Large intestine (tissue), 3 donors: ENCODE data around the gene NHEJ1. TPM values are rescaled to one million over a fixed set of nuclear protein-coding genes. Genes with fewer than 3 reads are reported as not detected.

Experiments used
- DNase-seq, 2 donors: peaks; one replicate each; pipeline versions ENCODE4 v3.0.0 to v3.0.0-alpha.2; 2013
- H3K27ac ChIP-seq: one replicate; pipeline ENCODE4 v1.5.1; 2013; ENCODE audit warnings: low read length
- H3K27me3 ChIP-seq: 2 replicates; pipeline ENCODE4 v1.6.1; 2013; ENCODE audit warnings: low read length; ENCODE audit not compliant: control insufficient read depth, insufficient read depth
- H3K36me3 ChIP-seq: 2 replicates; pipeline ENCODE4 v1.6.1; 2013; ENCODE audit warnings: low read length; ENCODE audit not compliant: control insufficient read depth, insufficient read depth
- H3K4me1 ChIP-seq: one replicate; pipeline ENCODE4 v1.6.1; 2013; ENCODE audit warnings: low read length; ENCODE audit not compliant: control insufficient read depth, insufficient read depth
- H3K4me3 ChIP-seq: one replicate; pipeline ENCODE4 v1.5.1; 2013; ENCODE audit warnings: low read length
- H3K9me3 ChIP-seq: one replicate; pipeline ENCODE4 v1.6.1; 2013; ENCODE audit warnings: mild to moderate bottlenecking, low read depth, low read length, moderate library complexity; ENCODE audit not compliant: control insufficient read depth
- whole genome bisulfite sequencing: methylation state at CpG from one replicate; pipeline ENCODE4 v1.1.5; 2013; ENCODE audit warnings: low lambda C conversion rate; ENCODE audit not compliant: insufficient coverage; 5-methylcytosine and 5-hydroxymethylcytosine counted together
- polyA plus RNA-seq: library from polyadenylated mRNA; unstranded; fragments of 120-200 nt; gene quantifications from one replicate; pipeline ENCODE4 v1.2.1, GENCODE V29; 2013

The NHEJ1 gene
- polyA plus RNA-seq, 1 donor: 33.9 TPM

DNA sequence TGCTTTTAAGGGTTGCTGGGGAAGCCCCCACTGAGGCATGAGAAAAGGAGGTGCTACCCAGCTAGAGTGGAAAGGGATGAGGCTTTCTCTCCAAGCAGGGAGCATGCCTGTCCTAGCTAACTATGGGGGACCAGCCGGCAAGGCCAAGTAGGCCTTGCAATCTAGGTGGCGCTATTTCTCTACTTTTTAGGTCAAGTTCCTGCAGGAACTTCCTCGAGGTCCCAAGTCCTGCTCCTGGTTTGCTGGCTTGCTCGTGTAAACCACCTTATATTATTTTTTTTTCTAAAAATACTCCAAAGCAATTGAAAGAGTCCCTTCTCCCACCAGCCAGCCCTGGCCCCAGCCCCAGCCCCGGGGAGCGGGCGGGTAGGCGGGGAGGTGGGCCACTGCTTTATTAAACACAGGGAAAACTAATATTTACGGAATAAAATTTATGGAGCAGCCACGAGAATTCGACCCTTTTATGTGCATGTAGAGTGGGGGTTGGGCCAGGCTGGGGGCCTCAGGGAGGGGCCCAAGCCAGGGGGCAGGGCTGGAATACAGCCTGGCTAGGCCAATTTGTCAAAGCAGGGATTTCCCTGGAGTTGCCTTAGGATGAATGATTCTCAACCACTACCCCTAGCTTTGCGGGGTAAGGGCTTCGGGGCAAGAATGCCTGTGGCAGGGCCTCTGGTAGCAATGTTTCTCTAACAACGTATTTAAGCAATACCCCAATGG lies 87.0 kb downstream of the NHEJ1 start:
- H3K4me3 ChIP-seq: no peak overlapping the region
- peaks cover 30% of the 10 kb centered on the region for H3K36me3 ChIP-seq
- peaks cover 59% of the 10 kb centered on the region for H3K4me1 ChIP-seq
- H3K27me3 ChIP-seq: no peaks in the 10 kb centered on the region
- no peaks in the 10 kb centered on the region for H3K9me3 ChIP-seq
- peak overlapping the region; percentile 79 for H3K27ac ChIP-seq
- peak; percentile 90 to 91 for DNase-seq
- WGBS: no CpG with 5 or more reads among the region's 14 CpGs

DNA sequence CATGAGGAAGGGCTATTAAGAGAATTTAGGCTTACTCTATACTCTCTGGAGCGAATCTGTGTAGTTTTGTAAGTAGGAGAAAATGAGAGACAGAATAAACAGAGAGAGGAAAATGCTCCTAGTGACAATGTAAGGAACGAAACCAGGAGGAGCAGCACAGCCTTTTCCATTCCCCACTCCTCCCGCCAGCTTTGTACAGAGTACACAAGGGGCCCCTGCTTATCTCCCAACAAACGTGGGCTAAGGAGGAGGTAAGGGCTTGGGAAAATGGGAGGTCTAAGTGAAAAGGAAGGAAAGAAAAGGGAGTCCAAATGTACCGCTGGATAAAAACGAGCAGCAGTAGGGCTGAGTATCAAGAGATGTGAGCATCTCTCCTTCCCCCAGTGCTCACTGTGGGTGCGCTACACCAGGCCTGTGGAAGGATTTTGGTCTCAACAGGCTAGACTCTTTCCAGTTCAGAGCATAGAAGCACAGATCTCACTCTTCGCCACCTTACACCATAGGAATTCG lies 87.8 kb downstream of the NHEJ1 start:
- Histone ChIP-seq H3K27ac (peak overlapping the region; percentile 79), H3K27me3 (no peaks in the 10 kb centered on the region), H3K4me3 (no peak overlapping the region), H3K9me3 (no peaks in the 10 kb centered on the region), H3K36me3 (peaks cover 28% of the 10 kb centered on the region), H3K4me1 (peaks cover 51% of the 10 kb centered on the region)
- WGBS: no CpG with 5 or more reads among the region's 9 CpGs
- DNase-seq: peak in 1 of 2 donors; percentile 70

DNA sequence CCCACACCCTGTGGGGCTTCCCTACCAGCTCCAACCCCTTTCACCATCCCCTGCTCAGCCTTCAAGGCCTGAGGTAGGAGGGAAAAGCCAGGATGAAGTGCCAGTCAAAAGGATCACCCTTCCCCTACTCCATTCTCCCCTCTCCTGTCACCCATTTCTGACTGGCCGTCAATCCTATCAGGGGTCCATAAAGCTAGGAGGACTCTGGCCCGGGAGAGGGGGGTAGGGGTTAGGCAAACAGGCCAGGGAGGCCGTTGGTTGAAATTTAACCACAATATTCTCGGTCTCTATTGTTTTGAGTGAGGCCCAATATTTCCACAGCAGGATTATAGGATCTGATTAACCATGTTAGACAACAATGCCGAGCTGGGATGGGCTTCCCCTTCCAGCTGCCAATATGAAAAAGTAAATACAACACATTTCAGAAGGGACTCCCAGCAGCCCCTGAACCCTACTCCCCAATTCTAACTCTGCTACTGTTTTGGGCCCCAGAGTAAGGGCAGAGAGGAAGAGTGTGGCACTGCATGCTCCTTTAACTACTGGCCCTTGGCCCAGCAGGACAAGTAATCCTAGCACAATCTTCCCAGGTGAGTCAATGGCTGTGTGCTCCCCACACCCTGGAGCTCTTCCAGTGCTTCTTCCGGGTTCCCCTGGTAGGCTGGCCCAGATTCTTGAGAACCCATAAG lies 89.3 kb downstream of the NHEJ1 start:
- Histone ChIP-seq H3K9me3 (no peaks in the 10 kb centered on the region), H3K27me3 (no peaks in the 10 kb centered on the region), H3K36me3 (peaks cover 13% of the 10 kb centered on the region), H3K27ac (peak overlapping the region; percentile 79), H3K4me1 (peaks cover 51% of the 10 kb centered on the region), H3K4me3 (no peak overlapping the region)
- no CpG with 5 or more reads among the region's 6 CpGs for WGBS
- DNase-seq: peak; percentile 69 to 91

DNA sequence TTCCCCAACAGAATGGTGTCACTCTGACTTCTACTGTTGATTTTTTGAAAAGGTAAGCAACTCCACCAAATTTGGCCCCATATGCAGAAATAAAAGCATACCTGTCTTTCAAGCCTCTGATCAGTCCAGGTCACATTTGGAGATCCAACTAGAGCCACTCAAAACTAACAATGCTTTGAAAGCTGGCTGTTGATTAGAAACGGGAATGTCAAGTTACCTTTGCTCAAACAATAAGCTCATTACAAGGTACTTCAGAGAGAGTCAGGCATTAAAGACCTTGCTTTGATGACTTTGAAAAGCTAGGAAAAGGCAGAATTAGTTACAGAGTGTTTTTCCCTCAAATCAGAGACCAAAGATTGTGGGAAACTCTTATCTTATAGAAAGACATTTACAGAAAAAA lies 95.1 kb downstream of the NHEJ1 start:
- DNase-seq: peak in 1 of 2 donors; percentile 24
- Histone ChIP-seq H3K27me3 (peaks cover 19% of the 10 kb centered on the region), H3K9me3 (no peaks in the 10 kb centered on the region), H3K4me1 (peaks cover 27% of the 10 kb centered on the region), H3K36me3 (no peaks in the 10 kb centered on the region), H3K4me3 (no peak overlapping the region), H3K27ac (no peak overlapping the region)
- WGBS: 29% methylated on average over 1 of the region's 1 CpG

DNA sequence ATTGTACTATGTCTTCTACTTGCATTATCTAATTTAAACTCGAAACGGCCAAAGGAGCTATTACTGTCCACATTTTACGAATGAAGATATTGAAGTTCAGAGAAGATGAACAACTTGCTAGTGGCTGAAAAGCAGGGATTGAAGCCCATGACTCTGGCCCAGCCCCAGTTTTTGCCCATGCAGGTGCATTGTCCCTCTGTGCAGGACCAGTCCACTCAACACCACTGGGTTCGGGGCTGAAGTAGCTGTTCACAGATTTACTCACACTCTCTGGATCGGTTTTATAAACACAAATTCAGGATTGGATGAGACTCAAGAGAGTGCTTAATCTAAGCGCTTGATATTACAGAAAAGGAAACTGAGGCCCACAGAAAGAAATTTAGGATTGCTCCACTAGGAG lies 98.5 kb downstream of the NHEJ1 start:
- Histone ChIP-seq H3K36me3 (peaks cover 9% of the 10 kb centered on the region), H3K9me3 (peaks cover 5% of the 10 kb centered on the region)

DNA sequence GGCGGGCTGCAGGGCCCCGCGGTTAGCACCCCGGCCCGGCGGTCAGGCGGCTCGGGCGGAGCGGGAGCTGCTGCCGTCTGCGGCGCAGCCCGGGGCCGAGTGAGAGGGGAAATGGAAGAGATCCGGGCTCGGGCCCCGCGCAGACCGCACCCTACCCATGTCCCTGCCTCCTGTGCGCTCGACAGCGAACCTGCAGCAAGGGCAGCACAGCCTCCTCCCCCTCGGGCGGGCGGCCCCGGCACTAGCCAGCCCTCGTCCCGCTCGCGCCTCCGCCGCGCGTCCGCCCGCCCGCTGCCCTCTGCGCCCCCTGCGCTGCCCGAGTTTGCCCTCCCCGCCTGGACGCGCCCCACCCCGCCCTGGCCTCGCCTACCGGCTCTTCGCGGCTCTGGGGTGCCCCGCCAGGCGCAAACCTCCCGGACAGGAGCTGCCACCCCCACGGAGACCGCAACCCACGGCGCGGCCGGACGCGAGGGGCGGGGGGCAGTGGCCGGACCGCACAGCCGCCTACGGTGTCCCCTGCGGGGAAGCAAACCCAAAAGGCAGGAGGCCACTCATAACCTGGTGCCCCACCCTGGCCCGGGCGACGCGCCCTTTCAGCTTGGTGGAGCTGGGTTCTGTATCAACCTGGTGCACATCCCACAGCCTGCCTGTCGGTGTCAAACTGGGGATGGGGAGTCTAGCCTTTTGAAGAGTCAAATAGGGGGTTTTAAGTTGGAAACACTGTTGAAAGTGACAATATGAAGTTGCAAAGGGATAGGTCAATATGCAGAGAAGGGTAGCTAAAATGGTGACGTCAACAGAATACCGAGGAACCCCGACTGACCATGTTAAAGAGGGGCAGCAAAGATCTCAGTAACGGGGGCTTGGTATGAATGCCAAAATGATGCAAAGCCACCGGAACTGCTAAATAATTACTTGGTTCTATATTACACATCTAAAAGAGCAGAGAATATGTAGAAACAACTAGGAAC lies 99.5 kb downstream of the NHEJ1 start, which contains the start of gene IHH:
TSS of gene IHH (minus strand) at position 101 of the 971 bp plus-strand sequence. CDS start 454 bp downstream, outside the sequence.
- H3K9me3 ChIP-seq: peaks cover 5% of the 10 kb centered on the region
- DNase-seq: peak; percentile 82 to 92
- H3K27ac ChIP-seq: peak within 1 kb of the TSS; percentile 84
- peaks cover 52% of the 10 kb centered on the region for H3K27me3 ChIP-seq
- H3K36me3 ChIP-seq: peaks cover 19% of the 10 kb centered on the region
- peaks cover 25% of the 10 kb centered on the region for H3K4me1 ChIP-seq
- no CpG with 5 or more reads among the region's 76 CpGs for WGBS
- peak within 1 kb of the TSS; percentile 69 for H3K4me3 ChIP-seq

More for the DNA sequence above, 98.5 kb downstream of the NHEJ1 start:
- no peak overlapping the region for H3K27ac ChIP-seq
- peaks cover 48% of the 10 kb centered on the region for H3K27me3 ChIP-seq
- WGBS: 100% methylated on average over 1 of the region's 6 CpGs
- peaks cover 18% of the 10 kb centered on the region for H3K4me1 ChIP-seq
- DNase-seq: no peak
- no peak overlapping the region for H3K4me3 ChIP-seq

DNA sequence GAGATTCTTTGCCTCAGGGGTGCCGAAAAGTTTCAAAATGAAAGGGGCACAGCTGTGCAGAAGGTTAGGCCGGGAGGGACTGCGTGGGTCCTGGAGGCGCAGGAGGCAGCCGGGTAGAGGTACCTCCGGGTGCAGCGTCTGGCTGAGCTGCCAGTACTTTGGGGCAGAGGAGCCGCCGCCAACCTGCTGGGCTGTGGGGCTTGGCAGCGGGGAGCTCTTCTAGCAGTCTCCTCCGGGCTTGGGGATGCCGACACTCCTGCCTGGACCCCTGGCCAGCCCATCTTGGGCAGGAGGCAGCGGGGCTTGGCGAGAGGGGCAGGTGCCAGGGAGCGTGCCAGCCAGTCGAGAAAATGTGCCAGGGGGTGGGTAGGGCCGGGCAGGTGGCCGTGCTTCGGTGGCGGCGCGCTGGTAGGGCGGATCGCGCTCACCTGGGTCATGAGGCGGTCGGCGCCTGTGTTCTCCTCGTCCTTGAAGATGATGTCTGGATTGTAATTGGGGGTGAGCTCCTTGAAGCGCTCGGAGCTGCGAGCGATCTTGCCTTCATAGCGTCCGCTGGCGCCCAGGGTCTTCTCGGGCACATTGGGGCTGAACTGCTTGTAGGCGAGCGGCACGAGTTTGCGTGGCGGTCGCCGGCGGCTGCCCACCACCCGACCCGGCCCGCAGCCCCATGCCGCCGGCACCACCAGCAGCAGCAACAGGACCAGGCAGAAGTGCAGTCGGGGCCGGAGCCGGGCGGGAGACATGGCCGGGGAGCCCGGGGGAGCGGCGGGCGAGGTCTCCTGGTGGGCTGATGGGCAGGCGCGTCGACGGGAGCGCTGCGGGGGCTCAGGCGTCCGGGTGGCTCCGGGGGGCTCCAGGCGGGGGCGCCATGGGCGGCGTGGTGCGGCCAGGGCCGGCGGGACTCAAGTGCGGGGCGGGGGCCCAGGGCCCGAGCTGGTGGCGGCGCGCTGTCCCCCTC lies 100.6 kb downstream of the NHEJ1 start:
- H3K36me3 ChIP-seq: peaks cover 30% of the 10 kb centered on the region
- peak overlapping the region; percentile 84 for H3K27ac ChIP-seq
- peak overlapping the region; percentile 69 for H3K4me3 ChIP-seq
- peak in 1 of 2 donors; percentile 57 for DNase-seq
- no CpG with 5 or more reads among the region's 81 CpGs for WGBS
- H3K27me3 ChIP-seq: peaks cover 52% of the 10 kb centered on the region
- peaks cover 5% of the 10 kb centered on the region for H3K9me3 ChIP-seq
- peaks cover 18% of the 10 kb centered on the region for H3K4me1 ChIP-seq

DNA sequence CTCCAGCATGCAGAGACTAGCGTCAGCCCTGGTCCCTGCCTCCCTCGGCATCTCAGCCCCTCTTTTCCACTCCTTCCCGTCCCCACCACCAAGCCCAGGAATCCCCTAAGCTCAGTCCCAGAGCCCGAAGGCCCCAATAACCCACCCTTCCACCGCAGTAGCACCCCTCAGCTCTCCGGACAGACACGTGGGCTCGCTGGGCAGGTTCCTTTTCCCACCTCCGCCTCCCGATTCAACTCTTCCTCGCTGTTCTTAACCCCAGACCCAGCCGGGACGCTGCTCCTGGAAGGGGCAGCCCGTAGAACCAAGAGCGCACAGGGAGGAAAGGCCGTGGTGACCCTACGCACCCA lies 101.3 kb downstream of the NHEJ1 start:
- Histone ChIP-seq H3K36me3 (peaks cover 36% of the 10 kb centered on the region), H3K27me3 (peaks cover 52% of the 10 kb centered on the region), H3K4me1 (peaks cover 18% of the 10 kb centered on the region), H3K4me3 (peak overlapping the region; percentile 69), H3K27ac (peak overlapping the region; percentile 84), H3K9me3 (peaks cover 5% of the 10 kb centered on the region)
- no CpG with 5 or more reads among the region's 17 CpGs for WGBS
- no peak for DNase-seq
